Urinary bladder (tissue), 4 donors: ENCODE results near the gene KLF13. TPM values are rescaled to one million over a fixed set of nuclear protein-coding genes. Genes with fewer than 3 reads are reported as not detected.

ENCODE experiments used
- DNase-seq: peaks from one replicate; pipeline ENCODE4 v3.0.0-alpha.2; 2015; ENCODE audit errors: extremely low spot score
- H3K27ac ChIP-seq: one replicate; pipeline ENCODE4 v1.5.1; 2013; ENCODE audit warnings: low read depth, mild to moderate bottlenecking, moderate library complexity
- H3K36me3 ChIP-seq: one replicate; pipeline ENCODE4 v1.6.1; 2013; ENCODE audit warnings: mild to moderate bottlenecking, moderate library complexity; ENCODE audit not compliant: insufficient read depth
- H3K4me1 ChIP-seq: one replicate; pipeline ENCODE4 v1.6.1; 2013; ENCODE audit warnings: mild to moderate bottlenecking, moderate library complexity; ENCODE audit not compliant: insufficient read depth
- H3K4me3 ChIP-seq: one replicate; pipeline ENCODE4 v1.5.1; 2013; ENCODE audit warnings: low read depth, low read length
- WGBS: extraction: QIAGEN DNeasy Blood & Tissue Kit; methylation state at CpG from one replicate; pipeline ENCODE4 v1.1.7; 2013; 5-methylcytosine and 5-hydroxymethylcytosine counted together
- polyA plus RNA-seq: library from polyadenylated mRNA; stranded (reverse); fragments of 200-250 nt; gene quantifications from one replicate; pipeline ENCODE4 v1.2.3, GENCODE V29; 2013
- total RNA-seq: library from RNA; depleted of rRNA; stranded (reverse); fragments of >200 nt; gene quantifications from one replicate; pipeline ENCODE4 v1.2.3, GENCODE V29; 2014
- donor health status: healthy with polysubstance abuse.
- donor health status: healthy.

Gene KLF13
- total and polyA plus RNA-seq, 2 donors, result 24.3 to 65.0 TPM

- no peak overlapping the region for H3K27ac ChIP-seq
- 86% methylated on average over 14 of the region's 14 CpGs for WGBS
- H3K36me3 ChIP-seq, result no peaks in the 10 kb centered on the region
- H3K4me1 ChIP-seq, result no peaks in the 10 kb centered on the region
- H3K4me3 ChIP-seq, result no peak overlapping the region
- no peak for DNase-seq
Measured at GRCh38 chr15:31303726-31304648, 22.6 kb upstream of the KLF13 start.

GRCh38 chr15:31304751-31305365, 21.8 kb upstream of the KLF13 start:
- no peaks in the 10 kb centered on the region for H3K4me1 ChIP-seq
- 89% methylated on average over 12 of the region's 12 CpGs for WGBS
- H3K4me3 ChIP-seq, result no peak overlapping the region
- no peaks in the 10 kb centered on the region for H3K36me3 ChIP-seq
- no peak overlapping the region for H3K27ac ChIP-seq
- no peak for DNase-seq

GRCh38 chr15:31305375-31305774, 21.3 kb upstream of the KLF13 start:
- Histone ChIP-seq H3K27ac (no peak overlapping the region), H3K4me1 (no peaks in the 10 kb centered on the region), H3K4me3 (no peak overlapping the region), H3K36me3 (no peaks in the 10 kb centered on the region)
- no peak for DNase-seq
- 88% methylated on average over 2 of the region's 2 CpGs for WGBS

GRCh38 chr15:31305796-31306425, 20.7 kb upstream of the KLF13 start:
- DNase-seq, result no peak
- Histone ChIP-seq H3K36me3 (no peaks in the 10 kb centered on the region), H3K27ac (no peak overlapping the region), H3K4me1 (no peaks in the 10 kb centered on the region), H3K4me3 (no peak overlapping the region)
- 92% methylated on average over 12 of the region's 12 CpGs for WGBS

- Histone ChIP-seq H3K4me3 (no peak overlapping the region), H3K27ac (no peak overlapping the region), H3K36me3 (no peaks in the 10 kb centered on the region), H3K4me1 (no peaks in the 10 kb centered on the region)
- DNase-seq, result no peak
- 66% methylated on average over 30 of the region's 30 CpGs for WGBS
Measured at GRCh38 chr15:31306426-31307269, 20.0 kb upstream of the KLF13 start.

- Histone ChIP-seq H3K27ac (no peak overlapping the region), H3K4me3 (no peak overlapping the region), H3K36me3 (no peaks in the 10 kb centered on the region), H3K4me1 (no peaks in the 10 kb centered on the region)
- DNase-seq, result no peak
- 81% methylated on average over 20 of the region's 20 CpGs for WGBS
Measured at GRCh38 chr15:31307270-31308184, 19.1 kb upstream of the KLF13 start.

- H3K27ac ChIP-seq, result no peak overlapping the region
- no peak for DNase-seq
- 68% methylated on average over 5 of the region's 5 CpGs for WGBS
- no peak overlapping the region for H3K4me3 ChIP-seq
- no peaks in the 10 kb centered on the region for H3K36me3 ChIP-seq
- H3K4me1 ChIP-seq, result no peaks in the 10 kb centered on the region
Measured at GRCh38 chr15:31308185-31308639, 18.4 kb upstream of the KLF13 start.

GRCh38 chr15:31309893-31310606, 16.6 kb upstream of the KLF13 start:
- Histone ChIP-seq H3K4me3 (no peak overlapping the region), H3K36me3 (no peaks in the 10 kb centered on the region), H3K27ac (no peak overlapping the region), H3K4me1 (no peaks in the 10 kb centered on the region)
- no peak for DNase-seq
- 77% methylated on average over 9 of the region's 9 CpGs for WGBS

- no peak for DNase-seq
- no peak overlapping the region for H3K4me3 ChIP-seq
- no peaks in the 10 kb centered on the region for H3K4me1 ChIP-seq
- no peak overlapping the region for H3K27ac ChIP-seq
- WGBS, result 86% methylated on average over 18 of the region's 18 CpGs
- no peaks in the 10 kb centered on the region for H3K36me3 ChIP-seq
Measured at GRCh38 chr15:31311735-31312619, 14.7 kb upstream of the KLF13 start.

GRCh38 chr15:31313223-31313622, 13.4 kb upstream of the KLF13 start:
- Histone ChIP-seq H3K4me1 (no peaks in the 10 kb centered on the region), H3K36me3 (no peaks in the 10 kb centered on the region), H3K4me3 (no peak overlapping the region), H3K27ac (no peak overlapping the region)
- no peak for DNase-seq

GRCh38 chr15:31314380-31314779, 12.3 kb upstream of the KLF13 start:
- 93% methylated on average over 12 of the region's 12 CpGs for WGBS
- DNase-seq, result no peak

More at GRCh38 chr15:31314380-31314779, 12.3 kb upstream of the KLF13 start:
- no peak overlapping the region for H3K27ac ChIP-seq
- H3K4me1 ChIP-seq, result no peaks in the 10 kb centered on the region
- H3K36me3 ChIP-seq, result no peaks in the 10 kb centered on the region
- H3K4me3 ChIP-seq, result no peak overlapping the region
